HG02763 (cell line): Measurements from ENCODE around the gene KLHL15.
"Not testable (repeated sequence)": the region's sequence is repeated elsewhere in the genome, so short reads cannot be mapped to it uniquely, and the experiment has no call there.

ENCODE experiments used
- ATAC-seq: cut with Tn5 transposase; IDR thresholded peaks from one replicate; pipeline ENCODE4 v1.9.1; 2021; ENCODE audit warnings: mild to moderate bottlenecking, moderate library complexity; ENCODE audit not compliant: unreplicated experiment

The KLHL15 gene

GRCh38 chrX:24027086-24027485 is at the start of gene KLHL15:
TSS of gene KLHL15 (minus strand) at chrX:24027186. CDS start at chrX:24006693, 20,493 bp downstream.
- ATAC-seq = no peak

- no peak for ATAC-seq
These were observed 42.9 kb upstream of the KLHL15 start for GRCh38 chrX:24069877-24070276.

- ATAC-seq = no peak
These were observed 36.5 kb upstream of the KLHL15 start for GRCh38 chrX:24063488-24063887.

- ATAC-seq = peak; percentile 9
These were observed 28.0 kb upstream of the KLHL15 start for GRCh38 chrX:24055043-24055356.

GRCh38 chrX:24054182-24055042 is 27.4 kb upstream of the KLHL15 start, which contains the start of gene EIF2S3:
TSS of gene EIF2S3 (plus strand) at chrX:24054956. CDS start at chrX:24054969, 13 bp downstream.
- peak; percentile 91 for ATAC-seq

- not testable (repeated sequence) for ATAC-seq
These were observed 23.7 kb upstream of the KLHL15 start for GRCh38 chrX:24050522-24051318.

GRCh38 chrX:24049643-24050042 is 22.7 kb upstream of the KLHL15 start:
- not testable (repeated sequence) for ATAC-seq

GRCh38 chrX:24046060-24046459 is 19.1 kb upstream of the KLHL15 start:
- ATAC-seq = not testable (repeated sequence)

GRCh38 chrX:24037729-24038128 is 10.7 kb upstream of the KLHL15 start:
- no peak for ATAC-seq

GRCh38 chrX:24034485-24034884 is 7.5 kb upstream of the KLHL15 start:
- ATAC-seq = no peak

GRCh38 chrX:24030597-24030996 is 3.6 kb upstream of the KLHL15 start:
- ATAC-seq = no peak

- ATAC-seq = no peak
These were observed 999 bp upstream of the KLHL15 start for GRCh38 chrX:24027985-24028384.

- ATAC-seq = no peak
These were observed 554 bp downstream of the KLHL15 start for GRCh38 chrX:24026432-24026831.

GRCh38 chrX:24025741-24026403 is 1.1 kb downstream of the KLHL15 start:
- peak; percentile 28 for ATAC-seq

GRCh38 chrX:24024819-24025740 is 1.9 kb downstream of the KLHL15 start:
- peak; percentile 87 for ATAC-seq

GRCh38 chrX:24023972-24024669 is 2.9 kb downstream of the KLHL15 start:
- no peak for ATAC-seq

- ATAC-seq = no peak
These were observed 3.4 kb downstream of the KLHL15 start for GRCh38 chrX:24023544-24023943.

GRCh38 chrX:24020306-24020876 is 6.6 kb downstream of the KLHL15 start:
- ATAC-seq = no peak

- ATAC-seq = no peak
These were observed 7.5 kb downstream of the KLHL15 start for GRCh38 chrX:24019448-24019847.
